OCI-LY7 (cell line): ENCODE data around the gene METTL1.

ENCODE experiments used
- CTCF ChIP-seq: fragments of 200-600 bp; sonication (generic); conservative IDR thresholded peaks from 2 replicates; pipeline ENCODE4 v1.5.1; 2014; ENCODE audit warnings: mild to moderate bottlenecking, antibody characterized with exemption, low read length, moderate library complexity, mixed read lengths
- EZH2phosphoT487 ChIP-seq: fragments of 200-600 bp; sonication (generic); IDR thresholded peaks from 2 replicates; pipeline ENCODE4 v1.6.1; 2018; ENCODE audit warnings: low read depth, borderline replicate concordance, mild to moderate bottlenecking, mixed run types, antibody characterized with exemption, low read length, moderate library complexity, mixed read lengths

- TF ChIP-seq CTCF (no peak), EZH2phosphoT487 (no peak)
These were observed 16.2 kb downstream of the METTL1 start for GRCh38 chr12:57755454-57756372.
